Esophagus squamous epithelium (tissue), 4 donors: ENCODE measurements around the gene FIGNL2.

Experiments used
- POLR2A ChIP-seq, 4 donors: fragments of 450-650 bp; IDR thresholded peaks; one replicate each; pipeline ENCODE4 v1.6.1; 2017; ENCODE audit warnings: antibody characterized with exemption in 4 of 4, mild to moderate bottlenecking in 4 of 4, moderate library complexity in 3 of 4
- TF ChIP-seq, protein P1 (sequence below), 6 experiments: fragments of 450-650 bp in 4 of 6; fragments of 200-600 bp in 2 of 6; sonication (generic) in 2 of 6; IDR thresholded peaks; one replicate each; pipeline ENCODE4 v1.5.1; 2016 to 2019; ENCODE audit warnings: antibody characterized with exemption in 6 of 6, mild to moderate bottlenecking in 4 of 6, moderate library complexity in 4 of 6

DNA sequence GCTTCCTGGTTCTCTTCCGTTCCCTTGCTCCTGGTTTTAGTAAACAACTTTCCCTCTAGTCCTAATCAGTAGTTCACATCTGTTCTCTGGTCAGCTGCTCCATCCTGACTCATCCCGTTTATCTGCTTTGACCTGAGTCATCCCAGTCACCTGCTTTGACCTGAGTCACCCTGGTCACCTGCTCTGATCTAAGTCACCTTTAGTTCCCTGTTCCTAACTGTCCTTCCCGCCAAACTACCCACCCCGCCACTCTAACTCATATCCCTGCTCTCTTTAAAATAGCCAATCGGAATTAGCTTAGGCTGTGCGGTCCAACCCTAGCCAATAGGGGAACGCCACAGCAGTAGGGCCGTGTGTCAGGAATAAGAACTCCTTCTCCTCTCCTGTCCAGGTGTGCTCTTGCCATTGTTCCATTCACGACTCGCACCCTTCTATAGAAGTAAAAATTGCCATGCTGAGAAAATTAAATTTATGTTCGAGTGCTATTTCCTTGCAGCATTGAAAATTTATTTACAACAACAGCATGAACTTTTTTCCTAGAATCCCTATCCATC is 36.2 kb upstream of the FIGNL2 start:
- TF ChIP-seq, protein P1, sequence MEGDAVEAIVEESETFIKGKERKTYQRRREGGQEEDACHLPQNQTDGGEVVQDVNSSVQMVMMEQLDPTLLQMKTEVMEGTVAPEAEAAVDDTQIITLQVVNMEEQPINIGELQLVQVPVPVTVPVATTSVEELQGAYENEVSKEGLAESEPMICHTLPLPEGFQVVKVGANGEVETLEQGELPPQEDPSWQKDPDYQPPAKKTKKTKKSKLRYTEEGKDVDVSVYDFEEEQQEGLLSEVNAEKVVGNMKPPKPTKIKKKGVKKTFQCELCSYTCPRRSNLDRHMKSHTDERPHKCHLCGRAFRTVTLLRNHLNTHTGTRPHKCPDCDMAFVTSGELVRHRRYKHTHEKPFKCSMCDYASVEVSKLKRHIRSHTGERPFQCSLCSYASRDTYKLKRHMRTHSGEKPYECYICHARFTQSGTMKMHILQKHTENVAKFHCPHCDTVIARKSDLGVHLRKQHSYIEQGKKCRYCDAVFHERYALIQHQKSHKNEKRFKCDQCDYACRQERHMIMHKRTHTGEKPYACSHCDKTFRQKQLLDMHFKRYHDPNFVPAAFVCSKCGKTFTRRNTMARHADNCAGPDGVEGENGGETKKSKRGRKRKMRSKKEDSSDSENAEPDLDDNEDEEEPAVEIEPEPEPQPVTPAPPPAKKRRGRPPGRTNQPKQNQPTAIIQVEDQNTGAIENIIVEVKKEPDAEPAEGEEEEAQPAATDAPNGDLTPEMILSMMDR (IDR thresholded peaks at IDR 0.05), result no peak
- no peak for TF ChIP-seq POLR2A (IDR thresholded peaks at IDR 0.05)
